Activated CD4-positive, alpha-beta T cell treated with anti-CD3 and anti-CD28 coated beads, Interleukin-2, amount 50 U/mL, for 1 hour (primary cell): ENCODE results near the gene UBE2K.
"Not testable (repeated sequence)": the region's sequence is repeated elsewhere in the genome, so short reads cannot be mapped to it uniquely, and the experiment has no call there.

ENCODE experiments used
- DNase-seq: peaks from one replicate; pipeline ENCODE4 v3.0.0-alpha.2; 2020

Gene UBE2K

DNA sequence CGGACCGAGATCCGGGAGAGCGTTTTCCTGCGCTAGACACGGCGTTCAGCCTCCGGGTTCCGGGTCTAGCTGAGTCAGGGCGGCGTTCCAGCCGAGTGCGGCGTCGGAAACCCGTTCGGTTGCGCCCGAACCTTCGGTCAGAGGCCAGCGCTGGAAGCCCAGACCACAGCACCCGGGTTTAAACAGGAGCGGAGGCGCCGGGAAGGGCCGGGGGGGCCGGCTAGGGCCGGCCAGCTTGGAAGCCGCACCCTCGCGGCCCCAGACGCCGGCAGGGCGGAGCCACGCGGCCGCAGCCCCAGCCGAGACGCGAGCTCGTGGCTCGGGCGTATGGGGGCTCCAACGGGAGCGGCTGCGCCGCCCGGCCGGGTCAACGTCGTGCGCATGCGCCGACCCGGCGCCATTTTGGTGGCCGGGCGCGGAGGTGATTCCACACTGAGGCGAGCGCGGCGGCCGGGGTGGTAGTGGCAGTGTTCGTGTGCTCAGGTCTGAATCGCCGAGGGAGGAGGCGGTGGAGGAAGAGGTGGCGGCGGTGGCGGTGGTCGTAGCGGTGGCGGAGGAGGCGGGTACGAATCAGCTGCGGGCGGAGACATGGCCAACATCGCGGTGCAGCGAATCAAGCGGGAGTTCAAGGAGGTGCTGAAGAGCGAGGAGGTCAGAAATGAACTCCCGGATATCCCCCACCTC, at the start of gene UBE2K:
TSS of gene UBE2K (plus strand) at position 397 of the 684 bp plus-strand sequence. CDS start at position 589, 192 bp downstream.
- DNase-seq, result peak; percentile 88

DNA sequence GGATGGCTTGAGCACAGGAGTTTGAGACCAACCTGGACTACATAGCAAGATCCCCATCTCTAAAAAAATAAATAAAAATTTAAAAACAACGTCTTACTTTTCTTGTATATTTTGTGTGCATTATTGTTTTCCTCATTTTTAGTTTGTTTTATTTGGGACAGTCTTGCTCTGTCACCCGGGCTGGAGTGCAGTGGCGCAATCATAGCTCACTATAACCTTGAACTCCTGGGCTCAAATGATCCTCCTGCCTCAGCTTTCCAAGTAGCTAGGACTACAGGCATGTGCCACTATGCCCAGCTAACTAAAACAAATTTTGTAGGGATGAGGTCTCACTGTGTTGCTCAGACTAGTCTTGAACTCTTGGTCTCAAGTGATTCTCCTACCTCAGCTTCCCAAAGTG, 49.7 kb upstream of the UBE2K start:
- DNase-seq, result no peak

GRCh38 chr4:39648827-39649558, 48.9 kb upstream of the UBE2K start:
- DNase-seq, result no peak

- DNase-seq, result no peak
Measured at GRCh38 chr4:39649639-39650265, 48.2 kb upstream of the UBE2K start.

- DNase-seq, result not testable (repeated sequence)
Measured at GRCh38 chr4:39651586-39651985, 46.4 kb upstream of the UBE2K start.

DNA sequence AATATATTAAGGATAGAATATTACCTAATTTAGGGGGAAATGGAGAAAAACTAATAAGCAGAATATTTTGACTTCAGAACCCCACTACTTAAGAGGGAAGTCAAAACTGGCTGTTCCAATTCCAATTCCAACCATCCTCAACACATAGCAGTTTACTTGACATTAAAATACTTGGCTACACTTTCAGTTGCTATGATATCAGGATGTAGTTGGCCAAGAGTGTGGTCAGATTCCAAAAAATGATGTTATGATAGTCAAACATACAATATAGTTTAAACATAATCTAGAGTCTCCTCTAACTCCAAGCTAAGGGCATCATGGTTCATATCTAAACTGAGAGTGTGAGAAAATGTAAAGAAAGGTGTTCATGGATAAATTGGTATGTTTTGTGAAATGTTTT, 42.7 kb upstream of the UBE2K start:
- no peak for DNase-seq

- no peak for DNase-seq
Measured at GRCh38 chr4:39655876-39656275, 42.1 kb upstream of the UBE2K start.

DNA sequence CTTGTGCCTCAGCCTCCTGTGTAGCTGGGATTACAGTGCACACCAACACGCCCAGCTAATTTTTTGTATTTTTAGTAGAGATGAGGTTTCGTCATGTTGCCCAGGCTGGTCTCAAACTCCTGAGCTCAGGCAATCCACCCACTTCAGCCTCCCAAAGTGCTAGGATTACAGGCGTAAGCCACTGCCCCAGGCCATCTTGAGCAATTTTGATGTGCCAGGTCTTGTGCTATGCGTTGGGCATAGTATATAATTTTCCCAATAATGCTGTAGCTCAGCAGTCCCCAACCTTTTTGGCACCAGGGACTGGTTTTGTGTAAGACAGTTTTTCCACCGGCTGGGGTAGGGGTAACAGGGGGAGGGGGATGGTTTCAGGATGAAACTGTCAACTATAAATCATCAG, 41.3 kb upstream of the UBE2K start:
- DNase-seq, result not testable (repeated sequence)

GRCh38 chr4:39657465-39657864, 40.5 kb upstream of the UBE2K start:
- DNase-seq, result no peak

GRCh38 chr4:39658756-39659155, 39.2 kb upstream of the UBE2K start:
- DNase-seq, result no peak

GRCh38 chr4:39660045-39660444, 37.9 kb upstream of the UBE2K start:
- no peak for DNase-seq

DNA sequence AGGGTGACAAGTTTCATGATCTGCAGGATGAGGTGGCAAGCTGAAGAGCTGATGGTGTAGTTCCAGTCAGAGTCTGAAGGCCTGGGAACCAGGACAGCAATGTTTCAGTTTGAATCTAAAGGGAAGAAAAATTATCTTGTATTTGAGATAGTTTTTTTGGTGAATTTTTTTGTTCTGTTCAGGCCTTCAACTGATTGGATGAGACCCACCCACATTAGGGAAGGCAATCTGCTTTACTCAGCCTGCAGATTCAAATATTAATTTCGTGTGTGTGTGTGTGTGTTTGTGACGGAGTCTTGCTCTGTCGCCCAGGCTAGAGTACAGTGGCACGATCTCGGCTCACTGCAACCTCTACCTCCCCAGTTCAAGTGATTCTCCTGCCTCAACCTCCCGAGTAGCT, 37.2 kb upstream of the UBE2K start:
- DNase-seq, result no peak

GRCh38 chr4:39662683-39663082, 35.3 kb upstream of the UBE2K start:
- no peak for DNase-seq

GRCh38 chr4:39664828-39665731, 32.9 kb upstream of the UBE2K start:
- DNase-seq, result no peak

DNA sequence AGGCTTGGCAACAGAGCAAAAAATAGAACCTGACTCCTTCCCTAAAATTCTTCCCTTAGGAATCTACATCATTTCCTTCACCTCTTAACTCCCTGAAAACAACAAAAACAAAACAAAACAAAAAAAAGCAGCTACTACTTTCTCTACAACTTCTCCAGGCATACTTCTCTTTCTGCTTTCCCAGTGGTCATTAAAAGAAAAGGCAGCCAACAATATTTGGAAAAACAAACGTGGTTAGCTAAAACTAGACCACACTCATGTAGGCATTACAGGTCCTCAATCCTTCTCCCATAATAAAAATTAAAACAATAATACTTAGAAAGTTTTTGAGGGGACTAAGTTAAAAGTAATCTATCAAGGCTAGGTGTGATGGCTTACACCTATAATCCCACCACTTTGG, 30.2 kb upstream of the UBE2K start:
- no peak for DNase-seq

DNA sequence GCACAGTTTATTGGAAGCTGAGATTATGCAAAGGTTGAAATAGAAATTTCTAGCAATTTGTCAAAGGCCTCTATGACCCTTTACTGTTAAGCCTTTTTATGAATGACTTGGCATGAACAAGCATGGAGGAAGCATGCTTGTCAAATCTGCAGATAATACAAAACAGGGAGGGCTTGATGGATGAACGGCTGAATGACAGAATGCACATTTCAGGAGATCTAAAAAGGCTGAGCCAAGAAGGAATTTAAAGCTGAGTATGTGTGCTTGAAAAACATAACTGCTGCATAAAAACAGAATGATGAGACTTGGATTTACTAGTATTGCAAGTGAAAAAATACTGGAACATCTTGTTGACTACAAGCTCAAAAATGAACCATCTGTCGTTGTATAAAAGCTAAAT, 29.0 kb upstream of the UBE2K start:
- DNase-seq, result no peak

DNA sequence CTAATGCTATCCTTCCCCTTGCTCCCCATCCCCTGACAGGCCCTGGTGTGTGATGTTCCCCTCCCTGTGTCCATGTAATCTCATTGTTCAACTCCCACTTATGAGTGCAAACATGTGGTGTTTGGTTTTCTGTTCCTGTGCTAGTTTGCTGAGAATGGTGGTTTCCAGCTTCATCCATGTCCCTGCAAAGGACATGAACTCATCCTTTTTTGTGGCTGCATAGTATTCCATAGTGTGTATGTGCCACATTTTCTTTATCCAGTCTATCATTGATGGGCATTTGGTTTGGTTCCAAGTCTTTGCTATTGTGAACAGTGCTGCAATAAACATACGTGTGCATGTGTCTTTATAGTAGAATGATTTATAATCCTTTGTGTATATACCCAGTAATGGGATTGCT, 27.6 kb upstream of the UBE2K start:
- DNase-seq, result not testable (repeated sequence)

DNA sequence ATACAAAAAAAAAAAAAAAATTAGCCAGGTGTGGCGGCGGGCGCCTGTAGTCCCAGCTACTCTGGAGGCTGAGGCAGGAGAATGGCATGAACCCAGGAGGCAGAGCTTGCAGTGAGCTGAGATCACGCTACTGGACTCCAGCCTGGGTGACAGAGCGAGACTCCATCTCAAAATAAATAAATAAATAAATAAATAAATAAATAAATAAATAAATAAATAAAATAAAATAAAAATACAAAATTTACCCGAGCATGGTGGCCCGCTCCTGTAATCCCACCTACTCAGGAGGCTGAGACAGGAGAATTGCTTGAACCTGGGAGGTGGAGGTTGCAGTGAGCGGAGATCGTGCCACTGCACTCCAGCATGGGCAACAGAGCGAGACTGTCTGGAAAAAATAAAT, 22.3 kb upstream of the UBE2K start:
- DNase-seq, result not testable (repeated sequence)

GRCh38 chr4:39681003-39681402, 16.9 kb upstream of the UBE2K start:
- DNase-seq, result not testable (repeated sequence)

GRCh38 chr4:39682138-39682537, 15.8 kb upstream of the UBE2K start:
- no peak for DNase-seq

DNA sequence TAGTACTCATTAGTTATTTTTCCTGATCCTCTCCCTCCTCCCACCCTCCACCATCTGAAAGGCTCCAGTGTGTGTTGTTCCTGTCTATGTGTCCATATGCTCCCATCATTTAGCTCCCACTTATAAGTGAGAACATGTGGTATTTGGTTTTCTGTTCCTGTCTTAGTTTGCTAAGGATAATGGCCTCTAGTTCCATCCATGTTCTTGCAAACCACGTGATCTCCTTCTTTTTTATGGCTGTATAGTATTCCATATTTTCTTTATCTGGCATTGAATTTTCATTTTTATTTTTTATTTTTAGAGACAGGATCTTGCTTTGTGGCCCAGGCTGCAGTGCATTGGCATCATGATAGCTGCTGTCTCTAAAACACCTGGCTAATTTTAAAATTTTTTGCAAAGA, 11.9 kb upstream of the UBE2K start:
- DNase-seq, result no peak

GRCh38 chr4:39687014-39687413, 10.9 kb upstream of the UBE2K start:
- no peak for DNase-seq

- no peak for DNase-seq
Measured at GRCh38 chr4:39689970-39690369, 8.0 kb upstream of the UBE2K start.
